Activated CD4-positive, alpha-beta T cell treated with anti-CD3 and anti-CD28 coated beads, Interleukin-2, amount 50 U/mL, for 16 hours (primary cell): ENCODE measurements around the gene HPS4.
A peak's percentile ranks its signal among the peaks of the same experiment; 100 is the strongest.
"Not testable (repeated sequence)": the region's sequence is repeated elsewhere in the genome, so short reads cannot be mapped to it uniquely, and the experiment has no call there.

ENCODE experiments used
- DNase-seq: peaks from one replicate; pipeline ENCODE4 v3.0.0-alpha.2; 2020

HPS4 gene

DNA sequence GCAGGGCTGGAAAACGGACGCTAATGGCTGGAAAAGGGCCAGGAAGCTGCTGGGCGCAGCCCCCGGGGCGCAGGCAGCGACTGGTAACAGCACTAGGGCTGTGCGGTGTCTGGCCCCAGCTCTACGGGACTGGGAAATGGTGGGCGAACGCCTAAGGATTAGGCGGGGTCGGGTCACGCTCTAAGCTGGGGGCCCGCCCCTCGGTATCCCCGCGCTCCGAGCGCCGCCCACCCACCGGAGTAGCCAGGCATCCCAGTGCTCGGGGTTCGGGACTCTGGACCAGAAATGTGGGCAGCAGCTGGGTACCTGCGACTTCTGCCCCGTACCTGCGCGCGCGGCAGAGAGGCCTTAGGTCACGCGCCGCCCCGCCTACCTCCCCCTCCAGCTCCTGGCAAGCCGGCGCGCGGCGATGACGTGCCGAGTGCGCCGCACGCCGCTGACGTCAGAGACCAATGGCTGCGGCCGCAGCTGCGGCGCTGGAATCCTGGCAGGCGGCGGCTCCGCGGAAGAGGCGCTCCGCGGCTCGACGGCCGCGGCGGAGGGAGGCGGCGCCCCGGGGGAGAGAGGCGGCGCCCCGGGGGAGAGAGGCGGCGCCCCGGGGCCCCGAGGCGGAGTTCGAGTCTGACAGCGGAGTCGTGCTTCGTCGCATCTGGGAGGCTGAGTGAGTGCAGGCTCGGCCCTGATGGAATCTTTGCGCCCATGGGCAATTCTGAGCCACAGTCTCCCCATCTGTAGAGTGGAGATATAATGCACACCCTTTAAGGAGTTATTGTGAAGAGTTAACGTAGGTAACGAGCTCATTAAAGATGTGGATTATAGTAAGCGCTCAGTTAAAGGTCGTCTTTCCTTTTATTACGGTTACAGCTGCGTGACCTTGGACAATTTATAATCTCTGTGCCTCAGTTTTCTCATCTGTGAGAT lies at the start of gene HPS4, which contains the start of gene SRRD:
HPS4 (minus strand) TSS at position 345 of the 921 bp plus-strand sequence. CDS start 2,021 bp downstream, outside the sequence.
SRRD (plus strand) TSS at position 439 of the 921 bp plus-strand sequence; CDS start at position 453, 14 bp downstream.
- DNase-seq = peak; percentile 91

DNA sequence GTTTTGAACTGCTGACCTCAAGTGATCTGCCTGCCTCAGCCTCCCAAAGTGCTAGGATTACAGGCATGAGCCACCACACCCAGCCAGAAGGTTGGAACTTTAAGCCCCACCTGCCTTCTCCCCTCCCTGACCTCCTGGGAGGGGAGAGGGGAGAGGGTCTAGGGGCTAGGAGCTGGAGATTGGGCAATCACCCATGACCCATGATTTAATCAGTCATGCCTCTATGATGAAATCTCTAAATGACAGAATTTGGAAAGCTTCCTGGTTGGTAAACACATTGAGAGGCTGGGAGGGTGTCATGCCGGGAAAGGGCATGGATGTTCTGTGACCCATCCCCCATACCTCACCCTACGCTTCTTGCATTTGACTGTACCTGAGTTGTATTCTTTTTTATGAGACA lies 45.8 kb upstream of the HPS4 start:
- DNase-seq = no peak

DNA sequence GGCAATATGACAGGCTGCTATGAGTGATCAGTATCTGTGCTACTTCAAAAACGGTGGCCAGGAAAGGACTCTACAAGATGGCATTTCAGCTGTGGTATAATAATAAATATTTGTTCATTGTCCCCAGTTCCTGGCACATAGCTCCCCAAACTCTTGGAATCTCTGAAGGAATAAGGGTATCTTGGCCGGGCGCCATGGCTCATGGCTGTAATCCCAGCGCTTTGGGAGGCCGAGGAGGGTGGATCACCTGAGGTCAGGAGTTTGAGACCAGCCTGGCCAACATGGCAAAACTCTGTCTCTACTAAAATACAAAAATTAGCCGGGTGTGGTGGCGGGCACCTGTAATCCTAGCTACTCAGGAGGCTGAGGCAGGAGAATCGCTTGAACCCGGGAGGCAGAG lies 44.9 kb upstream of the HPS4 start:
- DNase-seq = not testable (repeated sequence)

DNA sequence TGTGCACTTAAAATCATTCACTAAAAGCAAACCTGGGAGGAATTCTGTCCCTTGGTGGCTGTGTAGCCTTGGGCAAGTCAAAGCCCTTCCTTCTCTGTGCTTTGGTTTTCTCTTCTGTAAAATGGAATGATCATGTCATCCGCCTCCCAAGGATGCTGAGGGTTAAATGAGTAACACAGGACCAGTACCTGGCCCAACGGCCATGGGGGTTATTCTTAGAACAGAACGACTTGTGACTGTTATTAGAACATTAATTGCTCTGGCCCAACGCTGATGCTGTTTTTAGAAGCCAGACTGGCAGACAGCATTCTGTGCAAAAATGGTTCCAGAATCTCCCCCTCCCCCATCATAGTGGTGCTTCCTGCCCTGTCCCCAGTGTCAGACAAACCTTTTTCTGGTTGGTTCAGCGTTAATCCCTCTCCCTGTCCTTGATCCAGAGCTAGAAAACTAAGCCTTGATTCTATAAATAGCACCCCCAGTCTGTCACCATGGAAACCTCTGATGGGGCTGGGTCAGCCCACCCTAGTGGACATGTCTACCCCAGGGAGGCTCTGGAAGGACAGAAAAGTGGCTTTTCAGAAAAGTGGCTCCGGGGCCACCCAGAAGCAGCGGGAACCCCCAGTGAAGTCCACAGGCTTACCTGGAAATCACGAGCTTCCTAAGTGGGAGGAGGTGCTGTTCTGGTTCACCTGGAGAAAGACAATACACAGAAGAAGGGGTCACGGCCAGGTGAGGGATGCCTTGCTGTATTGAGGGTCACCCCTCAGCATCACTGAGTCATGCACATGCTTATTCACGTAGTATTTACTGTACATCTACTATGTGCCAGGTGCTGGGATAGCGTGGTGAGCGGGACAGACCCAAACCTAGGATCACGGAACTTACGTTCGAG lies 44.2 kb upstream of the HPS4 start:
- DNase-seq = no peak

- no peak for DNase-seq
Observed at GRCh38 chr22:26527167-26527566, 43.6 kb upstream of the HPS4 start.

GRCh38 chr22:26525946-26526564 lies 42.5 kb upstream of the HPS4 start:
- no peak for DNase-seq

DNA sequence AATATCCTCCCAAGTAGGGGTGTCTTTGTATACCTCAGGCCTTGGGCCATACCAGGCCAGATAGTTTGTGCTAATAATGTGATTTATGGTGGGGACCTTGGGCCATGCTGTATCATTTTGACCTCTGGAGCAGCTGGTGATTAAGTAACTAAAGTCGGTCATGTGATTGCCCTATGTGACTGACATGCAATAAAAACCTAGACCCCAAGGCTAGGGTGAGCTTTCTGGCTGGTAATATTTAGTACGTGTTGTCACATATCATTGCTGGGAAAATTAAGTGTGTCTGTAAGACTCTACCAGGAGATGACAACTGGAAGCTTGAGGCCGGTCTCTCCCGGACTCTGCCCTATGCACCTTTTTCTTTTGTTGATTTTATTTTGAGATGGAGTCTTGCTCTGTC lies 41.3 kb upstream of the HPS4 start:
- no peak for DNase-seq

- DNase-seq = no peak
Observed at GRCh38 chr22:26522592-26522991, 39.0 kb upstream of the HPS4 start.

GRCh38 chr22:26522012-26522411 lies 38.4 kb upstream of the HPS4 start:
- DNase-seq = no peak

DNA sequence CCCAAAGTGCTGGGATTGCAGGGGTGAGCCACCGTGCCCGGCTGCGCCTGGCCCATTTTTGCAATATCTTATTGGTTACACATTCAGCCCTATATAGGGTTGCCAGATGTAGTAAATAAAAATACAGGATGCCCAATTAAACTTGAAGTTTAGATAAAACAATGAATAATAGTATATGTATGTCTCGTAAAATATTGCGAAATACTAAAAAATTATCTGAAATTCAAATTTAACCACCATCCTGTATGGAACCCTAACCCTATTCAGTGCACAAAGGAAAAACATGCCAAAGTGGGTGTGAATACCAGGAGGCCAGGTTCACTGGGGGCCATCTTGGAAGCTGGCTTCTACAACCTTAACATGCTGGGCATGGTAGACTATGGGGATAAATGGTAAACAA lies 33.8 kb upstream of the HPS4 start:
- no peak for DNase-seq

GRCh38 chr22:26516503-26516902 lies 32.9 kb upstream of the HPS4 start:
- DNase-seq = peak; percentile 78

- DNase-seq = no peak
Observed at GRCh38 chr22:26515931-26516330, 32.3 kb upstream of the HPS4 start.

- no peak for DNase-seq
Observed at GRCh38 chr22:26514419-26515161, 31.0 kb upstream of the HPS4 start.

GRCh38 chr22:26513838-26514237 lies 30.3 kb upstream of the HPS4 start:
- no peak for DNase-seq

GRCh38 chr22:26512149-26512793 lies 28.7 kb upstream of the HPS4 start, which contains the start of gene TFIP11:
TFIP11 (minus strand) TSS chr22:26512473; CDS start chr22:26510272, 2,201 bp downstream.
- peak; percentile 94 for DNase-seq

- DNase-seq = no peak
Observed at GRCh38 chr22:26508148-26508547, 24.6 kb upstream of the HPS4 start.

GRCh38 chr22:26503758-26504157 lies 20.2 kb upstream of the HPS4 start:
- no peak for DNase-seq

DNA sequence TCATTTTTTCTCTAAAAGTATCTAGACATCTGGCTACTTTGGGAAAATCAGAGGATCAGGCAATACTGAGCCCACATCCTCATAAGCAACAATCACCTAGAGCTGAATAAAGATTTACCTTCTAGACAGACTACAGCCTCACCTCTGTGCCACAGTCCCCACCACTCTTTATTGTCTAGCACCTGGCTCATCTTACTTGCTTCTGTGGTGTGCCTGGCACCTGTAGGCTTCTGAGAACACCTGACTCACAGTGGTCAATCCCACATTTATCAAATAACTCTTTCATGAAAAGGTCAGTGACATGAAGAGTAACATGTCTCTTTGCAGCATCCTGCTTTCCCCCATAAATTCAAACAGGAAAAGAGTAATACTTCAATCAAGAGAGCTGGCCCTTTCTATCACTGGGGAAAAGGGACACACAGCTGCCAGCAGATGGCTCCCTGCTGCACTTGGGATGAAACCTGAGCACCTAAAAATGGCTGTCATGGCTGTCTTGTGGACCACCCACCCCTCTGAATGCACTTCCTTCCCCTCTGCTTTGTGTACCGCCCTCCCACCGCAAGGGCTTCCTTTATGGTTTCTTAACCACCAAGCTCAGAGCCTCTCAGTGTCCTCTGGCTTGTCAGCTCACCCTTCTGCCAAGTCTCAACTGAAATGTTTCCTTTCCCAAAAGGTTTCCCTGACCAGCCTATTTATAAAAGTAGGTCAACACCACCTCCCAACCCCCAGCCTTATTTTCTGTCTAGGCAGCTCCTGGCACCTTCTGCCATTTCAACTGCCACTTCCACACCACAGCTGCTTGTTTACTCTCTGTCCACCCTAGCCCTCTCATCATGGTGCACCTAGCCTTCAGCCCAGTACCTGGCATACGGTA lies 19.3 kb upstream of the HPS4 start:
- DNase-seq = peak; percentile 77

DNA sequence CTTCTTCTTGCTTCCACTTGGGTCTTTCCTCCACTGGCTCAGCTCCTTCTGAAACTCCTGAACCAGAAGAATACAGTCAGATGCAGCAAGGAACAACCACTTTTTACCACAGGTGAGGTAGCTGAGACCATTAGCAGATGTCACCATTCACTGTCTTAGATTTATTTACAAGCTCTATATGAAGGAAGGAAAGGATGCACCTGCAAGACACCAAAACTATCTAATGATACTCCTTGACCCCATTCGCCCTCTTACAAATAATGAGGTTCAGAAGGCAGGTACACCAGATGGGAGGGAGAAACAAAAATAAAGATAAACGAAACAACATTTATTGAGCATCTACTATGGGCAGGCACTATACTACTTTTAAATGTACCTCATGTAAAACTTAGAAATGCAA lies 18.4 kb upstream of the HPS4 start:
- no peak for DNase-seq

GRCh38 chr22:26499188-26499703 lies 15.7 kb upstream of the HPS4 start:
- DNase-seq = no peak
